ENCODE measurements around the gene GLRA1.
"Not testable (repeated sequence)": the region's sequence is repeated elsewhere in the genome, so short reads cannot be mapped to it uniquely, and the experiment has no call there.

Gene GLRA1

GRCh38 chr5:151917904-151918303 lies 6.7 kb downstream of the GLRA1 start:
- DNase-seq (ENCODE audit: low read depth, low spot score): no peak

GRCh38 chr5:151913425-151913824 lies 11.2 kb downstream of the GLRA1 start:
- no peak for DNase-seq (ENCODE audit: low read depth, low spot score)

- no peak for DNase-seq (ENCODE audit: low read depth, low spot score)
Observed at GRCh38 chr5:151912360-151912759, 12.3 kb downstream of the GLRA1 start.

- no peak for DNase-seq (ENCODE audit: low read depth, low spot score)
Observed at GRCh38 chr5:151911011-151911410, 13.6 kb downstream of the GLRA1 start.

GRCh38 chr5:151909628-151910027 lies 15.0 kb downstream of the GLRA1 start:
- DNase-seq (ENCODE audit: low read depth, low spot score): no peak

GRCh38 chr5:151906246-151906645 lies 18.4 kb downstream of the GLRA1 start:
- DNase-seq (ENCODE audit: low read depth, low spot score): peak; percentile 53

- peak; percentile 35 for DNase-seq (ENCODE audit: low read depth, low spot score)
Observed at GRCh38 chr5:151905557-151905961, 19.1 kb downstream of the GLRA1 start.

GRCh38 chr5:151904909-151905308 lies 19.7 kb downstream of the GLRA1 start:
- DNase-seq (ENCODE audit: low read depth, low spot score): peak; percentile 53

- no peak for DNase-seq (ENCODE audit: low read depth, low spot score)
Observed at GRCh38 chr5:151904127-151904526, 20.5 kb downstream of the GLRA1 start.

GRCh38 chr5:151903243-151903653 lies 21.4 kb downstream of the GLRA1 start:
- no peak for DNase-seq (ENCODE audit: low read depth, low spot score)

- DNase-seq (ENCODE audit: low read depth, low spot score): no peak
Observed at GRCh38 chr5:151902215-151902614, 22.4 kb downstream of the GLRA1 start.

GRCh38 chr5:151901611-151902010 lies 23.0 kb downstream of the GLRA1 start:
- DNase-seq (ENCODE audit: low read depth, low spot score): no peak

GRCh38 chr5:151900891-151901290 lies 23.8 kb downstream of the GLRA1 start:
- no peak for DNase-seq (ENCODE audit: low read depth, low spot score)

GRCh38 chr5:151899399-151899798 lies 25.3 kb downstream of the GLRA1 start:
- no peak for DNase-seq (ENCODE audit: low read depth, low spot score)

- DNase-seq (ENCODE audit: low read depth, low spot score): no peak
Observed at GRCh38 chr5:151897896-151898295, 26.8 kb downstream of the GLRA1 start.

- no peak for DNase-seq (ENCODE audit: low read depth, low spot score)
Observed at GRCh38 chr5:151897020-151897552, 27.6 kb downstream of the GLRA1 start.

GRCh38 chr5:151896031-151896691 lies 28.5 kb downstream of the GLRA1 start:
- peak; percentile 93 for DNase-seq (ENCODE audit: low read depth, low spot score)

GRCh38 chr5:151895660-151896030 lies 29.0 kb downstream of the GLRA1 start:
- DNase-seq (ENCODE audit: low read depth, low spot score): peak; percentile 63

- DNase-seq (ENCODE audit: low read depth, low spot score): not testable (repeated sequence)
Observed at GRCh38 chr5:151893485-151893884, 31.2 kb downstream of the GLRA1 start.

GRCh38 chr5:151892393-151892792 lies 32.3 kb downstream of the GLRA1 start:
- DNase-seq (ENCODE audit: low read depth, low spot score): no peak

GRCh38 chr5:151890299-151890698 lies 34.4 kb downstream of the GLRA1 start:
- no peak for DNase-seq (ENCODE audit: low read depth, low spot score)

GRCh38 chr5:151889614-151890013 lies 35.0 kb downstream of the GLRA1 start:
- no peak for DNase-seq (ENCODE audit: low read depth, low spot score)

GRCh38 chr5:151886546-151887275 lies 37.9 kb downstream of the GLRA1 start:
- DNase-seq (ENCODE audit: low read depth, low spot score): no peak
